HG02973 (cell line): Measurements from ENCODE around the gene SRM.
"Not testable (repeated sequence)": the region's sequence is repeated elsewhere in the genome, so short reads cannot be mapped to it uniquely, and the experiment has no call there.

Experiments
- ATAC-seq: cut with Tn5 transposase; IDR thresholded peaks from one replicate; pipeline ENCODE4 v1.9.1; 2021; ENCODE audit warnings: moderate library complexity; ENCODE audit not compliant: unreplicated experiment

SRM gene

DNA sequence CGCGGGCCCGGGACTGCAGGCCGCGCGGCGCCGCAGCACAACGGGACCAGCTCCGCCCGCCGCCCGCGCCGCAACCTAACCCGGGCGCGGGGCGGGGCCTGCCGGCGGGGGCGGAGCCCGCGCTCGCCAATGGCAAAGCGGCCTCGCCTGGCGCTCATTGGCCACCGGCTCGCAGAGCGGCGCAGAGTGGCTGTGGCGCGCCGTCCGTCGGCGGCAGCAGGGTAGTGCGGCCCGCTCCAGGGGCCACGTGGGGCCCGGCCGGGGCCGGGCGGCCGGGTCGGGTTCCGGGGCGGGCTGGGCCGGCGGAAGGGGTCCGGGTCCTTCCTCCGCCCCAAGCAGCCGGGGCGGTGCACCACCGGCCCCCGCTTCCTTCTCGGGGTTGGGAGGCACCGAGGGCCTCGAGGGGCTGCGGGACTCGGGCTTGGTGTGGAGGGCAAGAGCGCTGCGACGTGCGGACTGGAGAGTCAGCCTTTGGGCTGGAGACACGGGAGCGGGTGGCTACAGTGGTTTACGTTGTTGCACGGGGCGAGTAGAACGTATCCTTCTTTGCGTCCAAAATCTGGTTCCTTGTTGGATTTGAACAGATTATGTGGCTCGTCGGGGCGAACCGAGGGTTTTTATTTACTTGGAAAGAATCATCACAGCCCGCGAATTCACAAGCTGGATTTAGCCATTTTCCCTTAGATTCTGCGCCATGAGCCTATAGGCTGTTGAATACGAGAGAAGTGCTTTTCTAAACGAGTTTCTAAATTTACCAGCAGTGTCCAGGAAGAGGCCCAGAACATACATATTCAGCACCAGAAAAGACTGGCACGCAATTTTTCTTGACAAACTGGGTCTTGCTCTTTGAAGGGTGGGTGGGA, at the start of gene SRM:
Gene SRM, minus strand, starts transcription at position 51 of the 863 bp plus-strand sequence. CDS start 75 bp downstream, outside the sequence.
- peak; percentile 89 for ATAC-seq

DNA sequence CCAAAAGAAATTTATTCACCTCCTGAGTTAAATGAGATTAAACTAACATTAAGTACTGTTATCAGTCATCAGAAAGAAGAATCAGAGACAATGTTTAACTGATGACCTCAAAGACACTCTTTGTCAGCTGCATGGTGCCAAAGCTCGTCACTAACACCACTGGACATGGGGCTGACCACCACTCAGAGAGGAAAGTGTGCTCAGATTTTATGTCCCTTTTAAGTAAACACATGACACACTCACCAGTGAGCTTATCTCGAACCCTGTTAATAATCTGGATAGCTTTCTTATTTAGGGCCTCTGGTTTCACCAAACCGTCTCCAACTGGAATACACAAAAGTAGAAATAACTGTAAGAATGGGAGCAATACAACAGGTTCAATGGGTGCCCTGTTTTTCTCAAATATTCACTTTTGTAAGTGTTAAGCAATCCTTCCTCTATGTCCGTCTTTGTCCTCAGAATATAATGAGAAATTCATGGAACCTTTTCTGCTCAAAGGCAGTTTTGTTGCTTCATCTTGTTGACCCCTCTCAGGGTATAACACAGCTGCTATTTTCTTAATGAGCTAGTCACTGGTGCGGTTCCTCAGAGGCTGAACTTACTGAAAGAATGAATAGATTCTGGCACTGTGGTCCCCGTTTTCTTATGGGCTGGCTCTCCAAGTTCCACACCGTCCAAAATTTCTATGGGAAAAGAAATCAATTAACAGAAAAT, 49.4 kb upstream of the SRM start:
- no peak for ATAC-seq

DNA sequence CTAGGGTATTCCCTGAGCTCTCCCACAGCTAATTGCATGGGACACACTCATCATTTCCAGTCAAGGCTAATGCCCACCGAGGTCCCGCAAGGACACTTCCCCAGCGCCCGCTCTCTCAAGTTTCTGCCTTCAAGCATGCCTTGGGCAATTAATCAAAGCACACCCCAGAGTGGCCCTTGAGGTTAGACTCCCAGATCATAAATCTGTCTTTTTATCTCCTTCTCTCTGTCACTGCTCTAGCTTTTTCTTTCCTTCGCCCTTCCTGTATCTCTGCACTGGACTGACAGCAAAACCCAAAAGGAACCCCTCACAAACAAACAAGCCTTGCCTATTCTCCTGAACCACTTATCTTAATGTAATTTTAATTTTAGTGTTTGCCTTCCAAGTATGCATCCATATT, 47.8 kb upstream of the SRM start:
- no peak for ATAC-seq

DNA sequence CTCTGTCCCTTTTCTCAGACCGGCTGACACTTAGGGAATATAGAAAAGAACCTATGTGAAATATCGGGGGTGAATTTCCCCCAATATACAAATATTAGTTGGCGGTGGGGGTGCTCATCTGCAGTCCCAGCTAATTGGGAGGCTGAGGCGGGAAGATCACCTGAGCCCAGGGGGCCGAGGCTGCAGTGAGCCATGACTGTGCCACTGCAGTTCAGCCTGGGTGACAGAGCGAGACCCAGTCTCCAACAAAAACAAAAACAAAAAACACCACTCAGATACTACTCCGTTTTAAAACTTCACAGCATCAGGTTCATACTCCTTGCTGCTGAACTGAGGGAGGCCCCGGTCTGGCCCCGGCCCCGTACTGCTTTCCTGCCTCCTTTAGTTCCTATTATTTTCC, 45.8 kb upstream of the SRM start:
- ATAC-seq, result no peak

DNA sequence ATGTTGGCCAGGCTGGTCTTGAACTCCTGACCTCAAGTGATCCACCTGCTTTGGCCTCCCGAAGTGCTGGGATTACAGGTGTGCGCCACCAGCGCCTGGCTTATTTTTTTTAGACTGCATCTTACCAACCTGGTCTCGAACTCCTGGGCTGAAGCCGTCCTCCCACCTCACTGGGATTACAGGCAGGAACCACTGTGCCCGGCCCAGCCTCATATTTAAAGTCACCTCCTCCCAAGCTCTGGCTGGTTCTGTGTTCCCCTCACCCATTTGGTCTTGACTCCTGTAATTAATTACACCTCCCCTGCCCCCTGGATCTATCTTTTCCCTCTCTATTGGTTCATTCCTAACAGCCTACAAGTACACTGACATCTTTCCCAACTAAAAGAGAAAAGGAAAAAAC, 41.5 kb upstream of the SRM start:
- ATAC-seq, result no peak

DNA sequence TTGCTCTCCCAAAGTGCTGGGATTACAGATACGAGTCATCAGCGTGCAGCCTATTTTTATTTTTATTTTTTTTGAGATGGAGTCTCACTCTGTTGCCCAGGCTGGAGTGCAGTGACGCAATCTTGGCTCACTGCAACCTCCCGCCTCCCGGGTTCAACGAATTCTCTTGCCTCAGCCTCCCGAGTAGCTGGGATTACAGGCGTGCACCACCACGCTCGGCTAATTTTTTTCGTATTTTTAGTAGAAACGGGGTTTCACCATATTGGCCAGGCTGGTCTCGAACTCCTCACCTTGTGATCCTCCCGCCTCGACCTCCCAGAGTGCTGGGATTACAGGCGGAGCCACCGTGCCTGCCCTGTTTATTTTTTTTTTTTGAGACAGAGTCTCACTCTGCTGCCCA, 41.0 kb upstream of the SRM start:
- not testable (repeated sequence) for ATAC-seq

DNA sequence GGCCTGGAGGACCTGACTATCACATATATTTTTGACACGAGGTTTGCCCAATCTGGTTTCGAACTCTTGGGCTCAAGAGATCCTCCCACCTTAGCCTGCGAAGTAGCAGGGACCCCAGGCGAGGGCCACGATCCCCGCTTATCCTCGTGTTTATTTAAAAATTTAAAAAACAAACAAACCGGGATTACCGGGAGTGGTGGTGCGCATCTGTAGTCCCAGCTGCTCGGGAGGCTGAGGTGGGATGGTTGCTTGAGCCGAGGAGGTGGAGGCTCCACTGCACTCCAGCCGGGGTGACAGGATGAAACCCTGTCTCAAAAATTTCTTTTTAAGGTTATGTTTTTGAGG, 40.3 kb upstream of the SRM start:
- peak; percentile 4 for ATAC-seq

DNA sequence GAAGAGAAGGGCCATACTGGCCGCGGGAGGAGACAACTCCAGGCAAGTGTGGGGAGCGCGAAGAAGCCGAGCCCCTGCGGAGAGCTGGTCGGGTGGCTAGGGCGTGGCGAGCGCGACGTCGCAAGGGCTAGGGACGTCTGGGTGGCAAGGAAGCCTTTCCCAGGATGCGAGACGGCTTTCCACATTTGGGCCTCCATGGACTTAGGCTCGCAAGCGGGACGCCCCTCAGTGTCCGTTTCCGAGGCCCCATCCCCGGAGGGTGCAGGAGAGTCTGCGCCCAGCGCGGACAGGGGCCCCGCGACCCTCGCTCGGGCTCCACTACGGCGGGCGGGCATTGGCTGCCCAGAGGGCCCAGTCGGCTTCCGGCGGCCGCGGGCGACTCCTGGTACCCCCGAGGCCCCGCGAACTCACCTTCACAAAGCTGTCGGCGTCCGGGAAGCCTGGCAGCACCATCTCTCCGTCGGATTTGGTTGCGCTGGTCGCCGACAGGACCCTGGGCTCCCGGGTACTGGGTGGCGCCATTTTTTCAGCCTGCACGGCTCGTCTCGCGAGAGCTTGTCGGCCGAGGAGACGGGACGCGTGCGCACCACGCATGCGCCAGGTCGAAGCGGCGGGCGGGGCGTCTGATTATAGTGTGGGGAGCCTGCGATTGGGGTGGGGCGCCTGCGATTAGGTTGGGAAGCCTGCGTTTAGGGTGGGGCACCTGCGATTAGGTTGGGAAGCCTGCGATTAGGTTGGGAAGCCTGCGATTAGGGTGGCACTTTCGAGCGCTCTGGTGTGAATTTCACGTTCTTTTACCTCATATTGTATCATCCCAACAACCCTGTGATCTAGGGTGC, 39.7 kb upstream of the SRM start, which contains the start of gene EXOSC10:
Gene EXOSC10, minus strand, starts transcription at position 560 of the 839 bp plus-strand sequence. Its CDS starts 38 bp downstream, at position 522.
- peak; percentile 81 for ATAC-seq

DNA sequence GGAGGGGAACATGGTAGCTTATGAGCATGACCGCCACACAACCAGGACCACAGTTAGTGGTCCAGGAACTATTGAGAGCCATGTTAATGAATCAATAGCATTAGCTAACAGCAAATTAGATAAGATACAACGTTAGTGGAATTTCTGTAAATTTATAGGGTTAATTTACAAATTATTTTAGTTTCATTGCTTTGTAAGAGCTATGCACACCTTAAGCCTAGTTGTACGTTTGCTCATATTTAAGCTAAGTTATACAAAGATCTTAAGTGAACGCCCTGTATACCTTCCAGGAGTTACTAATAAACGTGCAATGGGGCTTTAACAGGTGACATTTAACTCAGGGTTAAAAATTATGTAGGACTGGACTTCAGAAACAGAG, 39.1 kb upstream of the SRM start:
- no peak for ATAC-seq

DNA sequence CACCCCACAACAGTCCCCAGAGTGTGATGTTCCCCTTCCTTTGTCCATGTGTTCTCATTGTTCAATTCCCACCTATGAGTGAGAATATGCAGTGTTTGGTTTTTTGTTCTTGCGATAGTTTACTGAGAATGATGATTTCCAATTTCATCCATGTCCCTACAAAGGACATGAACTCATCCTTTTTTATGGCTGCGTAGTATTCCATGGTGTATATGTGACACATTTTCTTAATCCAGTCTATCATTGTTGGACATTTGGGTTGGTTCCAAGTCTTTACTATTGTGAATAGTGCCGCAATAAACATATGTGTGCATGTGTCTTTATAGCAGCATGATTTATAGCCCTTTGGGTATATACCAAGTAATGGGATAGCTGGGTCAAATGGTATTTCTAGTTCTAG, 24.0 kb upstream of the SRM start:
- ATAC-seq, result not testable (repeated sequence)

DNA sequence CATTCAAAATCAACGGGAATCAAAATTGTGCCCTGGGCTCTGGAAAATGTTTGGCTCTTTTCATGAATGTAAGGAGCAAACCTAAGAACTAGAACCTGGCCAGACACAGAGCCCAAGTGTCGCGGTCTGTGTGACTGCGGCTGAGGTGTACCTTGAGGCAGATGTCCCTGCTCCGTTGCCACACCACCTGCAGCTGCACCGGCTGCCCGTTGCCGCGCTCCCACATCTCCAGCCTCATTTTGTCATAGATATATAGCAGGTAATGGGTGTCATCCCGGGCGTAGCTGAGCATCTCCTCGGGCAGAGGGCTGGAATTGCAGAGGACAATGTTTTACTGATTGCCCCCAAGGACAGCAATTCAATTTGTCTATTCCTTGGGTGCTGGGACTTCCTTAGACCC, 21.1 kb upstream of the SRM start:
- ATAC-seq, result no peak

DNA sequence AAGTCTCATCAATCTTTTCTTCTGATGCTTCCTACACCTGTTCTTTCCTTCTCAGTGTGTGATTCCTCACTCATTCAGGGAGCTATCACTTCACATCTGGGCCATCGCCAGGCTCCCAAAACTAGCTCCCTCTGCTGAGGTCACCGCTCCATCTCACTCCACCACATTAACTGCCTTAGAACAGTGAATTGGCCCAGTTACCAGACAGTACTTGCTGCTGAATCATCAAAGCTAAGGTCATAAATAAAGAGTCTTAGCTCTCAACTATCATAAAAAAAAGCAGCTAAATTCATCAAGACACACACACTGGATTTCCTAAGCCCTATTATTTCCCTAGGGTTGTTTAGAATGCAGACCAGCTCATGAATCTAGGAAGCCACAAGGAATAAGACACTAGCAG, 18.8 kb upstream of the SRM start:
- no peak for ATAC-seq

DNA sequence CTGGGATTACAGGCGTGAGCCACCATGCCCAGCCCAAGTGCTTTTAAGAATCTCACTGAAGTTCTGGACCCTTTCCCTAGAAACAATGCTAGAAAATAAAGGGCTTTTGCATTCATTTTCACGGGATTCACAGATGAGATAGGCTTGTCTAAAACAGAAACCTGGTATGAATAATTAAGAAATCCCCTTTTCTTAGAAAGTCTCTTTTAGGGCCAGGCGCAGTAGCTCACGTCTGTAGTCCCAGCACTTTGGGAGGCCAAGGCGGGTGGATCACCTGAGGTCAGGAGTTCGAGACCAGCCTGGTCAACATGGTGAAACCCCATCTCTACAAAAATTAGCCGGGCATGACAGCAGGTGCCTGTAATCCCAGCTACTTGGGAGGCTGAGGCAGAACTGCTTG, 13.6 kb upstream of the SRM start:
- not testable (repeated sequence) for ATAC-seq

DNA sequence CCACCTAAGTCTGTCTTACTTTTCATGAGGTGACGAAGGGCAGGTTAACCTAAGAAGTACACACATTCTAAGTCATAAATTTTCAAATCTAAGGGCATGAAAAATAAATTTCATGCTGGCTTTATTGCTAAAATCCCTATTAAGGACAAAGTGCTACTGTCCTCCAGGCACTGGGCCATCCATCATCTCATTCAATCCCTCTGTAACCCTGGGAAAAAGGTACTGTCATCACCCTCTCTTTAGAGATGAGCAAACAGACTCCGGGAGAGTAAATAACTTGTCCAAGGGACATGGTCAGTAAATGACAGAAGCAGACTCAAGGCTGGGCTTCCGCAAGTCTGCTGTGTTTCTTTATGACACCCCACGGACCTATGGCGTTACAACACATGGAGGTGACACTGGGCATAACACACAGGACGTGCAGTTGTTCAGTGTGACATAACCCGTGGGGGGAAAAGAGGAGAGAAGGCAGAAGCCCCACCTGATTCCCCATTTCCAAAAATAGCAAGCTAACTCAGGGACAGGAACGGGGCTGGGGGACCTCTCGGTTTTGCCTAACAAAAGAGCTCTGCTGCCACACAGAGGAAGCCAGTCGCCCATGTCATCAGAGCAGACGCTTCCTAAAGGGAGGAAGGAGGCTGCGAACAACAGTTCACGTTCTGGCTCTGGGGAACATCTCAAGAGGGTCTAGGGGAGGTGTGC, 12.5 kb upstream of the SRM start:
- ATAC-seq, result no peak

DNA sequence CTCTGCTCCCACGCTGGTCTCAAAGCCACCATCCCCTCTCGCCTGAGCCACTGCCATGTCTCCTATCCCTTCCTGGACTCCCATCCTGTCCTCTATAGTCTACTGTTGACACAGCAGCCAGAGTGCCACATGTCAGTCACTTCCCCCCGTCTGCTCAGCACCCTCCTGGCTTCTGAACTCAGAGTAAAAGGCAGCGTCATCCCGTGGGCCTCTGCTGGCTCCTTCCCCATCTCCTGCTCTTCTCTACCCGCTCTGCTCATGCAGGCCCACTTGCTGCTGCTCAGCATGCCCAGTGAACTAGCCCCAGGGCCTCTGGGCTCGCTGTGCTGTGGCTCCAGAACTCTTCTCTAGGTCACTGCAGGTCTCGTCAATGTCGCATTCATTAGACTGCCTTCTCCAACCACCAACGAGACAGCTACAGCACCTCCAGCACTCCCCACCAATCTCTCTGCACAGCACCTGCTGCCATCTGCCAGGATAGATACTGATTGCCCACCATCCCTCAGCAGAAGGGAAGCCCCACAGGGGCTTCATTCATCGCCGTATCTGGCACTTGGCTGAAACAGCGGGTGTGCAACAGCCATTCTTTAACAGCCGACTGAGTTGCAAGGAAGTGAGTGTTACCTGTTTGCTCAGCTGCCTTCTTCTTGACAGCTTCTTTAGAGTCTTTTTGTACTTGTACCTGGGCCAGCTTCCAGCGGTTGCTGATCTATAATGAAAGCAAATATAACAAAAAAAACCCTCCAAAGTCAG, 11.8 kb upstream of the SRM start:
- ATAC-seq, result no peak

DNA sequence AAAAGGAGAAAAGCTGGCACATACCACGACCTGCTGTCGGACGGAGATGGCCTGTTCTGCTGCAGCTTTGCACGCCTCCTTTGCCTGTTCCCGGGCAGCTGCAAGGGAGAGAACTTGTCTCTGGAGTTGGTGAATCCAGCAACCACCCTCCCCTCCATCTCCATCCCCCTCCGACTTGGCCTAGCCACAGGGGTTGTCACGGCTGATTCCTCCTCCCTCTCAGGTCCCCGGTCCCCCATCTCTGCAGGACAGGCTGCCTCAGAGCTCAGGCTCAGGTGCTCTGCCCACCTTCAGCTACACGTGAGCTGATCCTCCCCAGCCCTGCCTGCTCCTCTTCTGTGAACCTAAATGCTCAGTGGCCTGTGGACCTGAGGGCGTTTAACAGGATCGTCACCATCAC, 11.1 kb upstream of the SRM start:
- no peak for ATAC-seq

DNA sequence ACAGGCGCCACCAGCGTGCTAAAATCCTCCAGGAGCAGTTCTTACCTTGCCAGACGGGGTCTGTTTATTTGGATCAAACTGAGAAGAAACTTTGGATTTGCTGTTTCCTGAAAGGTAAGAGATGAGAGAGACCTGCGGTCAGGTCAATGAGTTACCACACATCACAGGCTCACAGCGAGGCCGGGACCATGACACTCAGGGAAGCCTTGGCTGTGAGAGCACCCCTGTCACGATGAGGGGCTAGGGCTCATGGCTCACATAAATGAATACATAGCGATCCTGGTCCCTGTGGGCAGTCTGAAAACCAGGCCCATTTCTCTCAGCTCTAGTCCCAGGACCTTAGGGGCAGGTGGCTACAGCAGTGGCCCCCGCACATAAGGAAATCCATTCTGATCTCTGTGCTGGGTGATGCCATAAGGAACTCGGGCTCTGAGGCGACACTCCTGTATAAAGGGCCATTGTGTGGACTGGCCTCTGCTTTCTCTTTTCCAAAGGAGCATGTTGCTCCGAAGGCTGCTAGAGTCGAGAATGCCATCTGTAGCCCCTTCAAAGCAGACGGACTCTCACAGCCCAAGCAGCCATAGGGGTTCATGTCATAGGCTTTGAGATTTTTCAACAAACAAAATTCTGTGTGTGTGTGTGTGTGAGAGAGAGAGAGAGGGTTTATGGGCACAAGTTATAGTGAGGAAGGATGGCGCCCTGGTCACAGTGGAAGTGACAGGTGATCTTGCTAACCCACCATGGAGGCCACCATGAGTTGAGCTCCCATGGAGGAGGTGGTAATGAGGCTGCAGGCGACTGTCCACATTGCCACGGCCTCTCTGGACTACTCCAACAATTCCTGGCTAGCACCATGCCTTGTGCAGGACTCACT, 9.0 kb upstream of the SRM start:
- no peak for ATAC-seq

DNA sequence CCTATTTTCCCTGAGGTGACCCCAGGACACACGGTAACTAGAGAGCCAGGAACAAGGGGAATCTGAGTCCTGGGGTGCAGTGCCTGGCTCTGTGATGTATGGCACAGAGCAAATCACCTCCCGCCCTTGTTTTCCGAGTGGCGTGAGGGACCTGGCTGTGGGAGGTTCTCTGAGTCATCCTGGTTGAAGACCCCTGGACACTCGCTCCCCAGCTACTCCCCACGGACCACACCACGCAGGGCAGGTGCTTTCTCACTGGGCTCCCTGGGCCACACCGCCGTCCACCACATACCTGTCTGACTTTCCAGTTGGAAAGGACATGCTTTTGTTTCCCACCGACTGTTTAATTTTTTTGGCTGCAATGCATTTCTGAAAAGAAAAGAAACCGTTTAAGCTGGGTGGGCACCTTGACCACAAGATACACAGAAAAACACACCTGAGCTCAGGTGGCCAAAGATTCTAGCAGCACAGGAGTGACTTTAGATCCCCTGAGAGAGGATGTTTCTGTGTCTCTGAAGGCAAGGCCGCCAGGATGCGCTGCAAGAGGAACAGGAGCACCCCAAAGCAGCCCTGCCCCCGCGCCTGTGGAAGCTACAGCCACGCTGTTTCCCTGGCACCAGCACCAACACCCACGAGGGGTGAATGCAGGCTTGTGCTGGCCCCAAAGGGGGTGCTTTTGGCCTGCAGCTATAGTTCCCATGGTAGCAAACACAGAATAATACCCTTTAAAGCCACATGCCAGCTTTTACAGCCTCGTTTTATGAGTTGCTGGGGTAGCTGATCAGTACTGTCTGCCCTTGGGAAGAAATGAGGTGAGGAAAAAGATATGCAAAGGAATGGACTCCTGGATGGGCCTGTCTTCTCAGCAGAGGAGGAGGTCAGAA, 8.1 kb upstream of the SRM start:
- no peak for ATAC-seq
